Central memory CD8-positive, alpha-beta T cell (primary cell): Measurements from ENCODE around the gene FBH1.
A peak's percentile ranks its signal among the peaks of the same experiment; 100 is the strongest.
"Not testable (repeated sequence)": the region's sequence is repeated elsewhere in the genome, so short reads cannot be mapped to it uniquely, and the experiment has no call there.

Experiments
- ATAC-seq: fragments of 150-1000 bp; cut with Tn5 transposase; replicated peaks from 2 replicates; pipeline ENCODE4 v1.10.0; 2022; ENCODE audit warnings: mild to moderate bottlenecking, moderate FRiP score, moderate number of reproducible peaks; ENCODE audit not compliant: poor library complexity, severe bottlenecking; ENCODE audit errors: extremely low read depth
- DNase-seq, 2 donors: peaks; one replicate each; pipeline ENCODE4 v3.0.0; 2021; ENCODE audit warnings: low spot score in 2 of 2
- H3K27ac Mint-ChIP-seq: one replicate; pipeline ENCODE4 v1.8.0; 2022; ENCODE audit warnings: low read depth, mild to moderate bottlenecking, moderate library complexity, mixed read lengths
- H3K27me3 Mint-ChIP-seq: one replicate; pipeline ENCODE4 v1.8.0; 2022; ENCODE audit warnings: mixed read lengths
- H3K36me3 Mint-ChIP-seq: one replicate; pipeline ENCODE4 v1.8.0; 2022; ENCODE audit warnings: mild to moderate bottlenecking, moderate library complexity, mixed read lengths; ENCODE audit not compliant: insufficient read depth
- H3K4me1 Mint-ChIP-seq: one replicate; pipeline ENCODE4 v1.8.0; 2022; ENCODE audit warnings: mixed read lengths
- H3K4me3 Mint-ChIP-seq: one replicate; pipeline ENCODE4 v1.8.0; 2022; ENCODE audit warnings: mild to moderate bottlenecking, moderate library complexity, mixed read lengths
- H3K9me3 Mint-ChIP-seq: one replicate; pipeline ENCODE4 v1.8.0; 2022; ENCODE audit warnings: mixed read lengths

Gene FBH1

GRCh38 chr10:5897053-5897340 is 7.0 kb downstream of the FBH1 start:
- H3K27me3 Mint-ChIP-seq: no peaks in the 10 kb centered on the region
- no peak overlapping the region for H3K27ac Mint-ChIP-seq
- DNase-seq: no peak
- no peak overlapping the region for H3K4me3 Mint-ChIP-seq
- no peak for ATAC-seq
- peaks cover 58% of the 10 kb centered on the region for H3K4me1 Mint-ChIP-seq
- peaks cover 8% of the 10 kb centered on the region for H3K36me3 Mint-ChIP-seq
- H3K9me3 Mint-ChIP-seq: peaks cover 6% of the 10 kb centered on the region

GRCh38 chr10:5897504-5897903 is 7.5 kb downstream of the FBH1 start:
- H3K9me3 Mint-ChIP-seq: peaks cover 6% of the 10 kb centered on the region
- H3K36me3 Mint-ChIP-seq: peaks cover 8% of the 10 kb centered on the region
- no peaks in the 10 kb centered on the region for H3K27me3 Mint-ChIP-seq
- peaks cover 53% of the 10 kb centered on the region for H3K4me1 Mint-ChIP-seq
- peak overlapping the region; percentile 62 for H3K27ac Mint-ChIP-seq
- H3K4me3 Mint-ChIP-seq: no peak overlapping the region
- ATAC-seq: no peak
- DNase-seq: no peak

- DNase-seq: no peak
- Mint-ChIP-seq H3K36me3 (peaks cover 8% of the 10 kb centered on the region), H3K27me3 (no peaks in the 10 kb centered on the region), H3K9me3 (peaks cover 6% of the 10 kb centered on the region), H3K4me1 (peaks cover 48% of the 10 kb centered on the region), H3K4me3 (no peak overlapping the region), H3K27ac (peak overlapping the region; percentile 62)
- no peak for ATAC-seq
These were observed 8.1 kb downstream of the FBH1 start for GRCh38 chr10:5898163-5898562.

GRCh38 chr10:5900247-5900646 is 10.2 kb downstream of the FBH1 start:
- Mint-ChIP-seq H3K27ac (no peak overlapping the region), H3K27me3 (no peaks in the 10 kb centered on the region), H3K4me1 (peaks cover 45% of the 10 kb centered on the region), H3K4me3 (no peak overlapping the region), H3K36me3 (peaks cover 17% of the 10 kb centered on the region), H3K9me3 (peaks cover 6% of the 10 kb centered on the region)
- no peak for ATAC-seq
- DNase-seq: no peak

- Mint-ChIP-seq H3K27me3 (no peaks in the 10 kb centered on the region), H3K4me1 (peaks cover 31% of the 10 kb centered on the region), H3K36me3 (peaks cover 13% of the 10 kb centered on the region), H3K4me3 (no peak overlapping the region), H3K9me3 (peaks cover 5% of the 10 kb centered on the region), H3K27ac (no peak overlapping the region)
- ATAC-seq (no peak), DNase-seq (no peak)
These were observed 12.7 kb downstream of the FBH1 start for GRCh38 chr10:5902511-5903274.

GRCh38 chr10:5903563-5903962 is 13.5 kb downstream of the FBH1 start:
- Mint-ChIP-seq H3K9me3 (no peaks in the 10 kb centered on the region), H3K36me3 (peaks cover 14% of the 10 kb centered on the region), H3K27ac (peak overlapping the region; percentile 49), H3K27me3 (no peaks in the 10 kb centered on the region), H3K4me1 (peaks cover 33% of the 10 kb centered on the region), H3K4me3 (no peak overlapping the region)
- no peak for DNase-seq
- ATAC-seq: no peak

- H3K4me1 Mint-ChIP-seq: peaks cover 29% of the 10 kb centered on the region
- H3K4me3 Mint-ChIP-seq: no peak overlapping the region
- no peak for ATAC-seq
- peak overlapping the region; percentile 49 for H3K27ac Mint-ChIP-seq
- DNase-seq: no peak
- peaks cover 17% of the 10 kb centered on the region for H3K36me3 Mint-ChIP-seq
- no peaks in the 10 kb centered on the region for H3K27me3 Mint-ChIP-seq
- H3K9me3 Mint-ChIP-seq: no peaks in the 10 kb centered on the region
These were observed 14.2 kb downstream of the FBH1 start for GRCh38 chr10:5904227-5904626.

GRCh38 chr10:5905854-5906507 is 15.9 kb downstream of the FBH1 start:
- peaks cover 26% of the 10 kb centered on the region for H3K4me1 Mint-ChIP-seq
- peaks cover 28% of the 10 kb centered on the region for H3K36me3 Mint-ChIP-seq
- no peaks in the 10 kb centered on the region for H3K27me3 Mint-ChIP-seq
- no peaks in the 10 kb centered on the region for H3K9me3 Mint-ChIP-seq
- no peak overlapping the region for H3K27ac Mint-ChIP-seq
- ATAC-seq (no peak), DNase-seq (no peak)
- H3K4me3 Mint-ChIP-seq: no peak overlapping the region

- no peaks in the 10 kb centered on the region for H3K27me3 Mint-ChIP-seq
- no peak overlapping the region for H3K4me3 Mint-ChIP-seq
- H3K4me1 Mint-ChIP-seq: peaks cover 26% of the 10 kb centered on the region
- H3K27ac Mint-ChIP-seq: peak overlapping the region; percentile 41
- peaks cover 33% of the 10 kb centered on the region for H3K36me3 Mint-ChIP-seq
- H3K9me3 Mint-ChIP-seq: no peaks in the 10 kb centered on the region
- DNase-seq (no peak), ATAC-seq (no peak)
These were observed 16.6 kb downstream of the FBH1 start for GRCh38 chr10:5906651-5907050.

GRCh38 chr10:5908676-5909075 is 18.6 kb downstream of the FBH1 start:
- Mint-ChIP-seq H3K36me3 (peaks cover 39% of the 10 kb centered on the region), H3K4me1 (peaks cover 24% of the 10 kb centered on the region)
- not testable (repeated sequence) for DNase-seq, H3K9me3 Mint-ChIP-seq, H3K4me3 Mint-ChIP-seq, ATAC-seq, H3K27me3 Mint-ChIP-seq, H3K27ac Mint-ChIP-seq

GRCh38 chr10:5910323-5911100 is 20.5 kb downstream of the FBH1 start:
- Mint-ChIP-seq H3K27ac (no peak overlapping the region), H3K36me3 (peaks cover 44% of the 10 kb centered on the region), H3K4me3 (no peak overlapping the region), H3K27me3 (no peaks in the 10 kb centered on the region), H3K9me3 (no peaks in the 10 kb centered on the region), H3K4me1 (peaks cover 15% of the 10 kb centered on the region)
- ATAC-seq (no peak), DNase-seq (no peak)

- H3K27me3 Mint-ChIP-seq: no peaks in the 10 kb centered on the region
- peaks cover 12% of the 10 kb centered on the region for H3K4me1 Mint-ChIP-seq
- H3K27ac Mint-ChIP-seq: no peak overlapping the region
- no peaks in the 10 kb centered on the region for H3K9me3 Mint-ChIP-seq
- DNase-seq (no peak), ATAC-seq (no peak)
- H3K4me3 Mint-ChIP-seq: no peak overlapping the region
- peaks cover 47% of the 10 kb centered on the region for H3K36me3 Mint-ChIP-seq
These were observed 21.6 kb downstream of the FBH1 start for GRCh38 chr10:5911670-5912069.

GRCh38 chr10:5913736-5914135 is 23.7 kb downstream of the FBH1 start:
- no peak overlapping the region for H3K27ac Mint-ChIP-seq
- ATAC-seq (no peak), DNase-seq (no peak)
- no peaks in the 10 kb centered on the region for H3K27me3 Mint-ChIP-seq
- no peaks in the 10 kb centered on the region for H3K9me3 Mint-ChIP-seq
- H3K4me1 Mint-ChIP-seq: no peaks in the 10 kb centered on the region
- H3K36me3 Mint-ChIP-seq: peaks cover 48% of the 10 kb centered on the region
- no peak overlapping the region for H3K4me3 Mint-ChIP-seq
